PC-3 (cell line): ENCODE data around the gene PABPN1L.

ENCODE experiments used
- CTCF ChIP-seq: fragments of 300-600 bp; sonication (generic); conservative IDR thresholded peaks from 2 replicates; pipeline ENCODE4 v1.5.1; 2017; ENCODE audit warnings: antibody characterized with exemption, low read depth, mild to moderate bottlenecking, low read length
- EZH2 ChIP-seq: fragments of 300-600 bp; sonication (generic); IDR thresholded peaks from one replicate; pipeline ENCODE4 v1.6.1; 2017; ENCODE audit warnings: antibody characterized with exemption, mild to moderate bottlenecking, low read length; ENCODE audit not compliant: unreplicated experiment

GRCh38 chr16:88884569-88885271, 18.3 kb upstream of the PABPN1L start:
- no peak for TF ChIP-seq CTCF
- TF ChIP-seq EZH2: no peak
